HG03064 (cell line): ENCODE data around the gene SEPTIN5.

ENCODE experiments used
- ATAC-seq: cut with Tn5 transposase; IDR thresholded peaks from one replicate; pipeline ENCODE4 v1.9.1; 2021; ENCODE audit warnings: low read depth; ENCODE audit not compliant: unreplicated experiment

SEPTIN5 gene

GRCh38 chr22:19757985-19758895, 43.9 kb downstream of the SEPTIN5 start:
- no peak for ATAC-seq

- no peak for ATAC-seq
Measured at GRCh38 chr22:19758896-19759426, 44.7 kb downstream of the SEPTIN5 start.

- no peak for ATAC-seq
Measured at GRCh38 chr22:19759427-19760057, 45.2 kb downstream of the SEPTIN5 start.

- no peak for ATAC-seq
Measured at GRCh38 chr22:19760058-19760950, 46.0 kb downstream of the SEPTIN5 start, which contains the start of gene TBX1. TSS of gene TBX1 (plus strand) at chr22:19760778. CDS start at chr22:19760844, 66 bp downstream.

- ATAC-seq: no peak
Measured at GRCh38 chr22:19760951-19761724, 46.8 kb downstream of the SEPTIN5 start.

- no peak for ATAC-seq
Measured at GRCh38 chr22:19761725-19762567, 47.6 kb downstream of the SEPTIN5 start.

- no peak for ATAC-seq
Measured at GRCh38 chr22:19762568-19763457, 48.5 kb downstream of the SEPTIN5 start.

GRCh38 chr22:19763458-19764298, 49.4 kb downstream of the SEPTIN5 start:
- no peak for ATAC-seq

- ATAC-seq: no peak
Measured at GRCh38 chr22:19764299-19764593, 49.9 kb downstream of the SEPTIN5 start.

- ATAC-seq: no peak
Measured at GRCh38 chr22:19764636-19765476, 50.6 kb downstream of the SEPTIN5 start.

GRCh38 chr22:19765477-19766239, 51.4 kb downstream of the SEPTIN5 start:
- no peak for ATAC-seq

GRCh38 chr22:19766240-19766510, 51.9 kb downstream of the SEPTIN5 start:
- ATAC-seq: no peak

GRCh38 chr22:19766511-19767426, 52.5 kb downstream of the SEPTIN5 start:
- no peak for ATAC-seq

- ATAC-seq: no peak
Measured at GRCh38 chr22:19767427-19768341, 53.4 kb downstream of the SEPTIN5 start.
